GM18867 (cell line): ENCODE results near the gene MAGT1.
"Not testable (repeated sequence)": the region's sequence is repeated elsewhere in the genome, so short reads cannot be mapped to it uniquely, and the experiment has no call there.

Experiments used
- ATAC-seq: cut with Tn5 transposase; IDR thresholded peaks from one replicate; pipeline ENCODE4 v1.9.1; 2021; ENCODE audit warnings: mild to moderate bottlenecking, moderate library complexity; ENCODE audit not compliant: unreplicated experiment

MAGT1 gene

DNA sequence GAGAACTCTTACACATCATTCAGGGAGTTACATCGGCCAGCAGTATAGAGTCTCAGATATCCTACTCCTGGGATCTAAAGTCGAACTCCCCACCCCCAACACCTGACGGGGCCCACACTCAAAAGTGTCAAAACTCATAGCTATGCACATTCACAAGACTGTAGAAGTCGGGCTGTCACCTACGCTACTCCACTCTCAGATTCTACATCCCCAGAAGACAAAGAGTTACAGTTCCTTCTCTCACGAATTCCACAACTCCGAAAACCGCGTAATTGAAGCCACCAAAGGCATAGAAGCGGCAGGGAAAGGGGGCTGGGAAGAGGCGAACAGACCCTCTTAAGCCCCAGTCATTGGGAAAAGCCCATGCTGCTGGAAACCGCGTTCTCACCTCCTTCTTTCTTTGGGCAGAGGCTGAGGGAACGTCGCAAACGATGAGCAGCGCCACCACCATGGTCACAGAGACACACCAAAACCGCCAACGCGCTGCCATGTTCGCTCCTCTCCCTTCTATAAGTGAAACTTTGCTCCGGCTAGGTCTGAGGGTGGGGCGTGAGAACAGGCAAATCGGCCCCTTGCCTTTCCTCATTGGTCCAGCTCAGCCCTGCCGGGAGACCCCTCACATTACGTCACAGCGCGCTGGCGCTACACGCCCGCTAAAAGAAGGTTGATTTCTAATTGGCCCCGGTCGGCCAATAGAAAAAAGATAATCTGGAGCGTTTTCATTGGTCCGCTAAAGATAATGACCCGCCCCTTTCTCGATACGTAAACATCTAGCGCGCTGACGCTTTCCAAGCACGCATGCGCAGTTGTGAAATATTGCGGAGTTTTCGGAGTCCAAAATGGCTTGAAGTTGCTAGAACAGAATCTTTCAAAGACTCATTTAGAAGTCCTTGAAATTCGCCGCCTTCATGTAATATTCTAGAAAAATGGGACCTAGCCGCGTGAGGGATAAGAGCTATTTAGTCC, at the start of gene MAGT1:
MAGT1 (minus strand) TSS at position 515 of the 966 bp plus-strand sequence; CDS start at position 490, 25 bp downstream.
- peak; percentile 92 for ATAC-seq

DNA sequence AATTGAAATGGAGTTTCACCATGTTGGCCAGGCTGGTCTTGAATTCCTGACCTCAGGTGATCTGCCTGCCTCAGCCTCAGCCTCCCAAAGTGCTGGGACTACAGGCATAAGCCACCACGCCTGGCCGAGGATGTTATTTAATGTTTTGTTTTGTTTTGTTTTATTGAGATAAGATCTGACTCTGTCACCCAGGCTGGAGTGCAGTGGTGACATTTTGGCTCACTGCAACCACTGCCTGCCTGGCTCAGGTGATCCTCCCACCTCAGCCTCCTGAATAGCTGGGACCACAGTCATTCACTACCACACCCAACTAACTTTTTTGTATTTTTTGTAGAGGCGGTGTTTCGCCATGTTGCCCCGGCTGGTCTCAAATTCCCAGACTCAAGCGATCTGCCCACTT, 49.8 kb upstream of the MAGT1 start:
- ATAC-seq: not testable (repeated sequence)

DNA sequence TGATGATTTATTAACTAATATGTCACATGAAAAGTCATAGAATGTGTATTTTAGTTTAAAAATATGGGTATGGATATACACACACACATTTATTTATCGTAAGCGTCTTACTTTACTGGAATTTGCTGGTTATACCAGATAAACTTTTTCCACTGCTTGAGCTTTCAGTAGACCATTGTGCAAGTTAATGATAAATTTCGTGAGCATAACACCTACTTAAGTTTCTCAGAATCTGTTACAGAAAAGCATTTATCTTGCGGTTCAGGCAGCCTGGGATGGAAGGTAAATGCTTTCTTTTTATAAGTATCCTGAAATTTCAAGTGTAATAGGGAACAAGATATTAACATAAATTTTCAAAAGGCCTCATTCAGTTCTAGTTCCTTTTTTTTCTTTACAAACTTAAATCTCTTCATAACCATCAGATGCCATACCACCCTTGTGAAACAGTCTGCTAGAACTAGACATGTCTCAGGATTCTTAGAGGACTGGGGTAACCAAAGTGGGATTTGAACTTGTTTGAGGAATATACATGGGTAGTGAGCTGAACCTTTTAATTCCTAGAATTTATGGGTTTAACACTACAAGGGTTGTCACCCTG, 42.9 kb upstream of the MAGT1 start:
- no peak for ATAC-seq

DNA sequence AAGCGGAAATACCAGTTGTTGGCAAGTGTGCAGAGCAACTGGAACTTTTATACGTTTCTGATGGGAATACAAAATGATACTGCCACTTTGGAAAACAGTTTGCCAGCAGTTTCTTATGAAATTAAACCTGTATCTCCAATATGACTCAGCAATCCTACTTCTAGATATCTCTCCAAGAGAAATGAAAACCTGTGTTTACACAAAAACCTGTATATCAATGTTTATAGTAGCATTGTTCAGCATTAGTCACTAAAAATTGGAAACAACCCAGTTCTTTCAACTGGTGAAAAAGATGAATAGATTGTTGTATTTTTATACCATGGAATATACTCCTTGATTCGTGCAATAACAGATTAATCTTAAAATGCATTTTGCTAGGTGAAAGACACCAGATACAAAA, 42.1 kb upstream of the MAGT1 start:
- ATAC-seq: no peak

DNA sequence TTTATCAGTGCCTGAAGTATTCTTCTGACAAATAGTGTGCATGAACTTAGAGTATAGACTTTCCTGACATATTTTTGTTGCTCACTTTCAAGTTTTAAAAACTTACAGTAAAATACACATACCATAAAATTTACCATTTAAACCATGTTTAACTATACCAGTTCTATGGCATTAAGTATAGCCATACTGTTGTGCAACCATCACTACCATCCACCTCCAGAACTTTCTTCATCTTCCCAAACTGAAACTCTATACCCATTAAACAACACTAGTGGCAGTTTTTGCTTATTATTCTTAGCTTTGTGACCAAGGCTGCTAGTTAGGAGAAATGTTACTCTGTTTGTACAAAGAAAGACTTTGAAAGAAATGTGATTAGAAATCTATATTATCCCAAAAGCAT, 41.1 kb upstream of the MAGT1 start:
- ATAC-seq: no peak

DNA sequence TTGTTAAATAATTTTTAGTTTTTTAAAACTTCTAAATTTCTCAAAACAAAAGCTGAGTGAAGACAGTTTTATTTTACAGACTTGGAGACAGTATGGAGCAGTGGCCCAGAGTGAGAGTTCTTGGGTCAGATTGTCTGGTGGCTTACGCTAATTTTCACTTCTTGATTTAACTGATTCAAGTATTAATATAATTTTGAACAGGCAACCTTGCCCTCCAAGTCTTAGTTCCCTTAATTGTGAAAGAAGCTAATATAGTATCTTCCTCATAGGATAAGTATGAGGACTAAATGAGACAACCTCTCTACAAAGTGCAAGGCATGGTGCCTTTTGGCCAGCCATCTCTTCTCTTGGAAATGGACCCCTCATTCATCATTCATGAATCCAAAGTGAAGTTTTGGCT, 40.7 kb upstream of the MAGT1 start:
- no peak for ATAC-seq

DNA sequence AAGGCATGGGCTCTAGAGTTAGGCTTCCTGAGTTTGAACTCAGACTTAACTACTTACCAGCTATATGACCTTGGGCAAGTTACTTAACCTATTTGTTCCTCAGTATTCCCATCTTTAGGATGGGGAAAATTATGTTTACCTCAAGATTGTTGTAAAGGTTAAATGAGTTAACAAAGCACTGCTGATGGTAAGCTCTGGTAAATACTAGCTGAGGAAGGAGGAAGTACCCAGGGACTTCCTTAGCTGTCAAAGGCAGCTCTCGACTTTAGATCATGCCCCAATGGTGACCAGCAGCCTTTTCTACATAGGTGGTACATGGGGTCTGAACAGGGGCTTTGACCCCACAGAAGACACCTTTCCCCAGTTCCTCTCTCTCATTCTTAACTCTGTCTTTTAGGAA, 35.3 kb upstream of the MAGT1 start:
- ATAC-seq: no peak

DNA sequence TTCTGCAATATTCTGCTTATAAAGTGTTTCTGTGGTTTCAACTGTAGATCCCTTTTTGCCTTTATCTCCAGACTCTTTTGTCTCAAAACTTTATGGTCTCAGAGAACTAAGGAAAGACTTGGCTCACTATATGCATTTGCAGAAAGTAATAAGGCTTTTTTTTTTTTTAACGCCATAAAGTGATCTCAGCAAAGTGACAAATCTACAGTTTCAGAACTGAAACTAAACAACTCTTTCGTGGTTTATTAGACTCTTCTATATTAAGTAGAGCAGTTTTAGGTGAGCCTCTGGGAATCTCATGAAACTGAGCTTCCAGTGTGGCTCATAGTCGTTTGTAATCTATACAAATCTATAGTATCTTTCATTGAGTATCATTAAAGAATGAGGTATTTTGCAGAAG, 30.5 kb upstream of the MAGT1 start:
- no peak for ATAC-seq

DNA sequence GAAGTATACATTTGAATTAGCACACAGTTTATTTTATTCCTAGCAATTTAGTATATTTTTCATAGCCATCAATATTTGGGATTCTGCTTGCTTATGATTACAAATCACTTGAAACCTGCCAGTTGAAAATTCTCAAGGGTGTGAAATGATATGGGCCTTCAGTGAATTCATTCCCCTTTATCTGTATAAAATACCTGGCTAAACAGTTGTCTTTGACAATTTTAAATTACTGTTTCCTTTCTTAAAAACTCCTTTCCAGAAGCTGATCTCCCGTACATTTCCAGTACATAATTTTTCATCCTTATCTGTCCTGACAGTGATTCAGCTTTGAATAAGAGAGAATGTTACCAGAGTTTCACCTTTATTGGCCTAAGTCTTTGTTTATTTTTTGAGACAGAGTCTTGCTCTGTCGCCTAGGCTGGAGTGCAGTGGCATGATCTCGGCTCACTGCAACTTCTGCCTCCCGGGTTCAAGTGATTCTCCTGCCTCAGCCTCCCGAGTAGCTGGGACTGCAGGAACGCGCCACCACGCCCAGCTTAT, 29.2 kb upstream of the MAGT1 start:
- no peak for ATAC-seq

DNA sequence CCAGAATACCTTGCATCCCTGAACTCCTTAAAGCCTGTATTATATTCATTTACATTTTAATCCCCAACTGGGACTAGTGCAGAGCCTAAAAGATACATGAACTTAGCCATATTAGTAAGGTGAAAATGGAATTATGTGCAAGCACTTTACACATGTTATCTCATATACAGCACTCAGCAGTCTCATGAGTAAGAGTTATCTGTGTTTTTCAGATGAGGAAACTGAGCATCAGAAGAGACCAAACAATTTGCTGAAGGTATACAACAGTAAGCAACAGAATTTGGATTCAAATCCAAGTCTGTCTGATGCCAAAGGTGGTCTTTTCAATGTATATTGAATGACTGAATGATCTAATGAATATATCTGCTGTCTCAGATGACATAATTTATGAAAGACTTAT, 27.6 kb upstream of the MAGT1 start:
- no peak for ATAC-seq

DNA sequence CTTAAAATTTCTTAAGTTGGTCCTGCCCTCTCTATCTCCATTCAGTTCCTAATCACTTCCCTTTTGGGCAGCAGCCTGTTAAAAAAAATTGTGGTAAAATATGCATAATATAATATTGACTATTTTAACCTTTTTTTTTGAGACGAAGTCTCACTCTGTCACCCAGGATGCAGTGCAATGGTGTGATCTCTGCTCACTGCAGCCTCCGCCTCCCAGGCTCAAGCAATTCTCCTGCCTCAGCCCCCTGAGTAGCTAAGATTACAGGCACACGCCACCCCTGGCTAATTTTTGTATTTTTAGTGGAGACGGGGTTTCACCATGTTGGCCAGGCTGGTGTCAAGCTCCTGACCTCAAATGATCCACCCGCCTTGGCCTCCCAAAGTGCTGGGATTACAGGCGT, 24.1 kb upstream of the MAGT1 start:
- ATAC-seq: not testable (repeated sequence)

DNA sequence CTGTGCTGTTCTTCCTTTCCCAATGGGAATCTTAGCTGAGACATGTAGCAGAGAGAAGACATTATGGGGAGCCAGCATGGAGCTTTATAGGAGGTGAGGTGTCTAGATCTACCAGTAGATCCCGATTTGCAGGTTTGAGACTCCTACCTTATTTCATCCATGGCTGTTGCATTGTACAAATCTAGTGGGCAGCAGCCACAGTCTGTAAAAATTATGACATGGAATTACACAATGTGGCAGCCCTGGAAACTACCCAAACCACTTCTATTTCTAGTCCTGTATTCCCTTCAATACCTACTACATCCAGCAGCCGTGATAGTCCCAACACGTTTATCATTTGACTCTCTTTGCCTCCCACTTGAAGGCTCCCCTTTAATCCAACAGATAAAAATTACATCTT, 23.3 kb upstream of the MAGT1 start:
- ATAC-seq: no peak

DNA sequence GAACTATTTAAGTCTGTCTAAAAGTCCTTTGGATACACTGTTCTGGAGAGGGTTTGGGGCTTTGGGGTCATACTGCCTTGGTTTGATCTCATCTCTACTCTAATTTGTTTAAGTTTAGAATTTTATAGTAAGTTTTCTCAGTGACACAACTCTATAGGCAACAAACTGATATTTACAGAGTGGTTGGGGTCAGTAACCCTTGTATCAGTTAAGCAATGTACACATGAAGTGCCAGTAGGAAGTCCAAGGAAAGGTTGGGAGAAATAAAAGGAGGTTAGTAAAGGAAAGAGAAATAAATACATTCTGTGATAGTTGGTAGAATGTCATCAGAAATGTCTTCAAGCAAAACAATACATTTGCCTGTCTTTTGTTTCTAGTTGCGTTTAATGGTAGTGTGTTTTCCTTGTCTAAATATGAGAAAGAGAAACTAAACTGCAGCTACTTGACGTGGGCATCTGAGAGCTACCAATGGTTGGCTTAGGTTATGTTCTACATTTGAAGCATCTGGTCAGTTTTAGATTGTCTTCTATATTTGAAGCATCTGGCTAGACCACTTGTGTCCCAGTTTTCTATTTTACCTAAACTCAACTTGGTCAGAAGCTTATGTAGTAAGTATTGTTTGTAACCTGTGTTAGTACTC, 22.2 kb upstream of the MAGT1 start:
- ATAC-seq: peak; percentile 70

DNA sequence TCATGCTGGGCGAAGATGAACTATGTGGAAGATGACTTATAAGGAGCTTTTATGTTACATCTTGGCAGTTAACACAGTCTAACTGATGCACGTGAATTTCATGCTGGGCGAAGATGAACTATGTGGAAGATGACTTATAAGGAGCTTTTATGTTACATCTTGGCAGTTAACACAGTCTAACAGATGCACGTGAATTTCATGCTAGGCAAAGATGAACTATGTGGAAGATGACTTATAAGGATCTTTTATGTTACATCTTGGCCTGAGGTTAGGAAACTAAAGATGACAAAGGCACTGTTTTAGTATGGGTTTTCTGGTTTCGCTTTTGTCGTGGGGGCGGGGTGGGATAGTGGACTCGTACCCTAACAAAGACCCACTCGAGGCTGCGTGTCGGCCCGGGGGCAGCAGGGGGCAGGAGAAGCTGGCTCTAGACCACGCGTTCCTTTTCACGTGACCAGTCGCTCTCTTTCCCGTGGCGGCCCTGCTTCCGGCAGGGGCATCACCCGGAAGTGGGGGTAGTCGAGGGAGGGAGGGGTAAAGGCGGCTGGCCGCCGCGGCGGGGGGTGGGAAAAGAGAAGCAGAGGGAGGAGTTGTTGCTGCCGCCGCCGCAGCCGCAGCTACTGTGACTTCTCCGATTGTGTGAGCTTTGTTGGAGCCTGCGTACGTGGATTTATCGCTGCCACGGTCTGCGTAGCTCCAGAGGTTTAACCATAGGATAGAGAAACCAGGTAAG, 15.0 kb upstream of the MAGT1 start, which contains the start of gene ATP7A:
ATP7A (plus strand) TSS at position 586 of the 733 bp plus-strand sequence. CDS start 60,949 bp downstream, outside the sequence.
- peak; percentile 94 for ATAC-seq

DNA sequence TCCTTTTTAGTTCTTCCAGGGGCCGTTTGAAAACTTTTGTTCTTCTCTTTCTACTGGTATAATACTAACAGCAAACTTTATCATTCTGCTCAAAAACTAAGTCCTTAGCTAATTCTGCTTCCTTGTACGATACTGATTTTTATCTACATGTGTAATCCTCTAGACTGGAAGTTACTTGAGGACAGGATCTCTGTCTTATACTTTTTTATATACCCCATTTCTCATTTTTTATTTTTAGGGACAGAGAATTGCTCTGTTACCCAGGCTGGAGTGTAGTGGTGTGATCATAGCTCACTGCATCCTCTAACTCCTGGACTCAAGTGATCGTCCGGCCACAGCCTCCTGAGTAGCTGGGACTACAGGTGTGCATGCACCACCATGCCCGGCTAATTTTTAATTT, 6.3 kb upstream of the MAGT1 start:
- no peak for ATAC-seq

DNA sequence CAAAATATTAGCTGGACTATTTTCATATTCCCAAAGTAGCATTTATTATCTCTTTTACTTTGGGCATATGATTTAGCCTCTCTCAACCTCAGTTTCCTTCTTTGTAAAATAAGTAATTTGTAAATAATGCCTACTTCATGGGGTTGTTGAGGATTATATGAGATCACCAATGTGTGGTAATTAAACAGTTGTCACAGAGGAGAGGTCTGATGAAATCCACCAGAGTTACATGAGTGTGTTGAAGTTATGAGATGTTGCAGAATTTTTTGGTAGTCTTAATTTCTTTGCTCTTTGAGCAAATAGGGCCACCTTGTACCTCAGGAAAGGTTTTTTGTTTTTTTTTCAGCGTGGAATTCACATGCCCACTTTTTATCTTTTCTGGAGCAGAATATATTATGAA, 5.5 kb upstream of the MAGT1 start:
- ATAC-seq: no peak

DNA sequence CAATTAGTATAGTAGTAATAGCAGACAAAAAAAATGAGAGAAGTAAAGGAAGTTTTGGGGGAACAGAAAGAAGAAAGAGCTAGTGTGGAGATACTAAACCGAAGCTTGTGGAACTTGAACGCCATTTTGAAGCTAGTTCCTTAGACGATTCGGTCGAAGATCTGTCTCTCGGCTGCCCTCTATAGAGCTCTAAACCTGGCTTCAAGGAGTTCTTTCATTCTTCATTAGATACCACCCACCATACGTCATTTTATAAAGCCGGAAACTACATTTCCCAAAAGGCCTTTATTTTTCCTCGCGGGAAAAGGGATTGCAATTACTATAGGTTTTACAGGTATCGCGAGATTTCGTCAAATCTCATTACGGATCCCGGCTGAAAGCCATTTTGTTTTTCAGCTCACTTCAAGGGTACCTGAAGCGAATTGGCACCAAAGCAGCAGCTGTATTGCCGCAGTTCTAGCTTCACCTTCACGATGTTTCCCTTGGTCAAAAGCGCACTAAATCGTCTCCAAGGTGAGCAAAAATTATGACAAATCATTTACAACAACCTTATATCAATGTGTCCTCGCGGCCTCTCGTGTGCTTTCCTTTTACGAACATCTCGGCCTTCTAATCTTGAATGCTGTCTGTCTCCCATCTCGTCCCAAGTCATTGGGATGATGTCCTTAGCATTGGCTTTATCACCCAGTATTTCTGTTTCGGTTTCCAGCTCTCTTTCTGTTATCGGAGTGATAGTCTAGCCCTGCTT, 4.0 kb upstream of the MAGT1 start, which contains the start of gene COX7B:
COX7B (plus strand) TSS at position 388 of the 748 bp plus-strand sequence; CDS start at position 474, 86 bp downstream.
- ATAC-seq: peak; percentile 56

DNA sequence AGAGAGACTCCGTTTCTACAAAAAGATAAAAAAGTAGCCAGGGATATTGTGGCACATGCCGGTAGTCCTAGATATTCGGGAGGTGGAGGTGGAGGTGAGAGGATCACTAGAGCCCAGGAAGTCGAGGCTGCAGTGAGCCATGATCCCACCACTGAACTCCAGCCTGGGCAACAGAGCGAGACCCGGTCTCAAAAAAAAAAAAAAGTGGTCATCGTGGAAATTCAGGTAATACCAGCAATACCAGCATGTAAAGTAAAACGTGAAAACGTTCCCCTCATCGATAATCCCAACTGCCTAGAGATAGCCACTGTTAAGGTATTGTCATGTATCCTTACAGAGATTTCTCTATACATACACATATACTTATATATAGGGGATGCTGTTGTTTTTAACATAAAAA, 1.5 kb downstream of the MAGT1 start:
- no peak for ATAC-seq

DNA sequence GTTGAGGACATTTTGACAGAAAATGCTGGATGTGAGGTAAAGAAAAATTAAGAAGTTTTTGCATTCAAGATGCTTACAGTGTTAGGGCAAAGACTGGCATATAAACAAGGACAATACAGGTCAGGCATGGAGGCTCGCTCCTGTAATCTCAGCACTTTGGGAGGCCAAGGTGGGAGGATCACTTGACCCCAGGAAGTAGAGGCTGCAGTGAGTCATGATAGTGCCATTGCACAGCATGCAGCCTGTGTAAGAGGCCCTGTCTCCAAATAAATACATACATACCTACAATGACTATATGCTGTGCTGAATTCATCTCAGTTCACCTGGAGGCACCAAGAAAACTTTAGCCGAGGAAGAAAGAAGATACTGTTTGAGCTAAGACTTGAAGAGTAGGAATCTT, 2.3 kb downstream of the MAGT1 start:
- ATAC-seq: no peak

DNA sequence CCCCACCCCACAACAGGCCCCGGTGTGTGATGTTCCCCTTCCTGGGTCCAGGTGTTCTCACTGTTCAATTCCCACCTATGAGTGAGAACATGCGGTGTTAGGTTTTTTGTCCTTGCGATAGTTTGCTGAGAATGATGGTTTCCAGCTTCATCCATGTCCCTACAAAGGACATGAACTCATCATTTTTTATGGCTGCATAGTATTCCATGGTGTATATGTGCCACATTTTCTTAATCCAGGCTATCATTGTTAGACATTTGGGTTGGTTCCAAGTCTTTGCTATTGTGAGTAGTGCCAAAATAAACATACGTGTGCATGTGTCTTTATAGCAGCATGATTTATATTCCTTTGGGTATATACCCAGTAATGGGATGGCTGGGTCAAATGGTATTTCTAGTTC, 13.8 kb downstream of the MAGT1 start:
- ATAC-seq: not testable (repeated sequence)
